Measurements from ENCODE around the gene SSMEM1.
"Not testable (repeated sequence)": the region's sequence is repeated elsewhere in the genome, so short reads cannot be mapped to it uniquely, and the experiment has no call there.

DNA sequence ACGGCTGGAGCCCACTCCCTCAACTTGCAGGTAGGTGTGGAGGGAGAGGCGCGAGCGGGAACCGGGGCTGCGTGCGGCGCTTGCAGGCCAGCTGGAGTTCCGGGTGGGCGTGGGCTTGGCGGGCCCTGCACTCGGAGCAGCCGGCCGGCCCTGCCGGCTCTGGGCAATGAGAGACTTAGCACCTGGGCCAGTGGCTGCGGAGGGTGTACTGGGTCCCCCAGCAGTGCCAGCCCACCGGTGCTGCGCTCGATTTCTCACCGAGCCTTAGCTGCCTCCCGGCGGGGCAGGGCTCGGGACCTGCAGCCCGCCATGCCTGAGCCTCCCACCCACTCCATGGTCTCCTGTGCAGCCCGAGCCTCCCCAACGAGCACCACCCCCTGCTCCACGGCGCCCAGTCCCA is 22.3 kb downstream of the SSMEM1 start:
- TF ChIP-seq, protein P1, sequence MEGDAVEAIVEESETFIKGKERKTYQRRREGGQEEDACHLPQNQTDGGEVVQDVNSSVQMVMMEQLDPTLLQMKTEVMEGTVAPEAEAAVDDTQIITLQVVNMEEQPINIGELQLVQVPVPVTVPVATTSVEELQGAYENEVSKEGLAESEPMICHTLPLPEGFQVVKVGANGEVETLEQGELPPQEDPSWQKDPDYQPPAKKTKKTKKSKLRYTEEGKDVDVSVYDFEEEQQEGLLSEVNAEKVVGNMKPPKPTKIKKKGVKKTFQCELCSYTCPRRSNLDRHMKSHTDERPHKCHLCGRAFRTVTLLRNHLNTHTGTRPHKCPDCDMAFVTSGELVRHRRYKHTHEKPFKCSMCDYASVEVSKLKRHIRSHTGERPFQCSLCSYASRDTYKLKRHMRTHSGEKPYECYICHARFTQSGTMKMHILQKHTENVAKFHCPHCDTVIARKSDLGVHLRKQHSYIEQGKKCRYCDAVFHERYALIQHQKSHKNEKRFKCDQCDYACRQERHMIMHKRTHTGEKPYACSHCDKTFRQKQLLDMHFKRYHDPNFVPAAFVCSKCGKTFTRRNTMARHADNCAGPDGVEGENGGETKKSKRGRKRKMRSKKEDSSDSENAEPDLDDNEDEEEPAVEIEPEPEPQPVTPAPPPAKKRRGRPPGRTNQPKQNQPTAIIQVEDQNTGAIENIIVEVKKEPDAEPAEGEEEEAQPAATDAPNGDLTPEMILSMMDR (IDR thresholded peaks at IDR 0.05) = not testable (repeated sequence)
- TF ChIP-seq POLR2AphosphoS5 (IDR thresholded peaks at IDR 0.05; ENCODE audit: low read depth, low read length) = not testable (repeated sequence)
- TF ChIP-seq, protein P2, sequence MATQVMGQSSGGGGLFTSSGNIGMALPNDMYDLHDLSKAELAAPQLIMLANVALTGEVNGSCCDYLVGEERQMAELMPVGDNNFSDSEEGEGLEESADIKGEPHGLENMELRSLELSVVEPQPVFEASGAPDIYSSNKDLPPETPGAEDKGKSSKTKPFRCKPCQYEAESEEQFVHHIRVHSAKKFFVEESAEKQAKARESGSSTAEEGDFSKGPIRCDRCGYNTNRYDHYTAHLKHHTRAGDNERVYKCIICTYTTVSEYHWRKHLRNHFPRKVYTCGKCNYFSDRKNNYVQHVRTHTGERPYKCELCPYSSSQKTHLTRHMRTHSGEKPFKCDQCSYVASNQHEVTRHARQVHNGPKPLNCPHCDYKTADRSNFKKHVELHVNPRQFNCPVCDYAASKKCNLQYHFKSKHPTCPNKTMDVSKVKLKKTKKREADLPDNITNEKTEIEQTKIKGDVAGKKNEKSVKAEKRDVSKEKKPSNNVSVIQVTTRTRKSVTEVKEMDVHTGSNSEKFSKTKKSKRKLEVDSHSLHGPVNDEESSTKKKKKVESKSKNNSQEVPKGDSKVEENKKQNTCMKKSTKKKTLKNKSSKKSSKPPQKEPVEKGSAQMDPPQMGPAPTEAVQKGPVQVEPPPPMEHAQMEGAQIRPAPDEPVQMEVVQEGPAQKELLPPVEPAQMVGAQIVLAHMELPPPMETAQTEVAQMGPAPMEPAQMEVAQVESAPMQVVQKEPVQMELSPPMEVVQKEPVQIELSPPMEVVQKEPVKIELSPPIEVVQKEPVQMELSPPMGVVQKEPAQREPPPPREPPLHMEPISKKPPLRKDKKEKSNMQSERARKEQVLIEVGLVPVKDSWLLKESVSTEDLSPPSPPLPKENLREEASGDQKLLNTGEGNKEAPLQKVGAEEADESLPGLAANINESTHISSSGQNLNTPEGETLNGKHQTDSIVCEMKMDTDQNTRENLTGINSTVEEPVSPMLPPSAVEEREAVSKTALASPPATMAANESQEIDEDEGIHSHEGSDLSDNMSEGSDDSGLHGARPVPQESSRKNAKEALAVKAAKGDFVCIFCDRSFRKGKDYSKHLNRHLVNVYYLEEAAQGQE (IDR thresholded peaks at IDR 0.05; ENCODE audit: insufficient read depth in 1 of 2, low read depth in 2 of 2, low read length in 1 of 2) = not testable (repeated sequence)

Data from Panc1 (cell line).